ENCODE data around the gene SLC35F2. TPM values are rescaled to one million over a fixed set of nuclear protein-coding genes. Genes with fewer than 3 reads are reported as not detected.
"Not testable (repeated sequence)": the region's sequence is repeated elsewhere in the genome, so short reads cannot be mapped to it uniquely, and the experiment has no call there.

The SLC35F2 gene
- polyA plus RNA-seq, 1 experiment, result 9.9 TPM

- Histone ChIP-seq H3K27me3 (ENCODE audit: control insufficient read depth, insufficient read depth, low read length) (no peaks in the 10 kb centered on the region), H3K9me3 (ENCODE audit: control insufficient read depth, insufficient read depth, low read length) (no peaks in the 10 kb centered on the region), H3K27ac (ENCODE audit: low read depth, low read length) (no peak overlapping the region), H3K4me3 (ENCODE audit: low read depth, low read length) (no peak overlapping the region)
- no peak for DNase-seq (ENCODE audit: low read depth, low spot score)
- ChIA-PET POLR2A (no interaction called here), CTCF (interaction anchor here (0.6 to 4.2 kb wide), 47 partner anchors 9 to 314 kb away, joined by 3 to 73 read pairs (median 6); partner anchors contain the start of genes ALKBH8 and CWF19L2)
- no peak for TF ChIP-seq CTCF (IDR thresholded peaks at IDR 0.05; ENCODE audit: low read depth, low read length)
Measured at GRCh38 chr11:107770551-107770951, 88.0 kb downstream of the SLC35F2 start.

DNA sequence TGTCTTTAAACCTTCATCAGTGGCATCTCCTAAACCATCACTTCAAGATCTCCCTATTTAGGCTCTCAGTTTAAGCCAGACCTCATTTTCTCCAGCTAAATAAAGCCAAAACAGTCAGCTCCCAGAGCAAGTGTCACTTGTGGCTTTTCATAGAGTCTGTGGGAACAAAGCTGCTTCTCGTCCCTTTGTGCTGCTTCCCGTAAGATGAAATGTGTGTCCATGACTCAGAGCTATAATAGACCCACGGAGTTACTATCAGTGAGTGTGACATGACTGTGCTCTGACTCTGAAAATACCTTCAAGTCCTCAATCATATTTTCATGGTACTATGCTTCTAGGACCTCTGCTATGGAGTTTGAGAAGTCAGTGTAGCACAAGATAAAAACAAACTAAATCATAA lies 89.4 kb downstream of the SLC35F2 start:
- no peak for DNase-seq (ENCODE audit: low read depth, low spot score)
- no peaks in the 10 kb centered on the region for H3K9me3 ChIP-seq (ENCODE audit: control insufficient read depth, insufficient read depth, low read length)
- POLR2A ChIA-PET, result interaction anchor here (0.6 to 0.7 kb wide), 2 partner anchors 95 to 202 kb away, joined by 3 read pairs; no protein-coding TSS in a partner anchor
- H3K27ac ChIP-seq (ENCODE audit: low read depth, low read length), result no peak overlapping the region
- H3K4me3 ChIP-seq (ENCODE audit: low read depth, low read length), result no peak overlapping the region
- TF ChIP-seq CTCF (IDR thresholded peaks at IDR 0.05; ENCODE audit: low read depth, low read length), result no peak
- CTCF ChIA-PET, result interaction anchor here (0.8 to 2.0 kb wide), 3 partner anchors 29 to 219 kb away, joined by 3 to 8 read pairs (median 6); no protein-coding TSS in a partner anchor
- peaks cover 2% of the 10 kb centered on the region for H3K27me3 ChIP-seq (ENCODE audit: control insufficient read depth, insufficient read depth, low read length)

DNA sequence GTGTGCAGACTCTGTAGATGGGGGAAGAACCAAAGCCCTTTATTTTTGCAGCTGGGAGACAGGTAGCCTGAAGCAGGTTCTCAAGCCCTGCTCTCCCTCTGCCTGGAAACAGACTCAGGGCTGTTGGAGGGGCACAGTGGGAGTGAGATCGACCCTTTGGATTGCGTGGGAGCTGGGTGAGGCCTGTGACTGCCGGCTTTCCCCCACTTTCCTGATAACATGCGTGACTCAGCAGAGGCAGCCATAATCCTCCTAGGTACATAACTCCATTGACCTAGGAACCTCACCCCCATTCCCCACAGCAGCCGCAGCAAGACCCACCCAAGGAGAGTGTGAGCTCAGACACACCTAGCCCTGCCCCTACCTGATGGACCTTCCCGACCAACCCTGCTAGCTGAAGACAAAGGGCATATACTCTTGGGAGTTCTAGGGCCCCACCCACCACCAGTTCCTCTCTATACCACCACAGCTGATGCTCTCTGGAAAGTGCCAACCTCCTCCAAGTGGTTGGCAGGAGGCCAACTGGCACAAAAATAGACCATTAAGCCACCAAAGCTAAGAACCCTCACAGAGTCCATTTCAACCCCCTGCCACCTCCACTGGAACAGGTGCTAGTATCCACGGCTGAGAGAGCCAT lies 99.8 kb downstream of the SLC35F2 start:
- H3K9me3 ChIP-seq (ENCODE audit: control insufficient read depth, insufficient read depth, low read length); H3K27ac ChIP-seq (ENCODE audit: low read depth, low read length); H3K27me3 ChIP-seq (ENCODE audit: control insufficient read depth, insufficient read depth, low read length); H3K4me3 ChIP-seq (ENCODE audit: low read depth, low read length); POLR2A ChIA-PET; DNase-seq (ENCODE audit: low read depth, low spot score); CTCF ChIA-PET: not testable (repeated sequence)

GRCh38 chr11:107757661-107758060 lies 100.9 kb downstream of the SLC35F2 start:
- TF ChIP-seq CTCF (IDR thresholded peaks at IDR 0.05; ENCODE audit: low read depth, low read length), result 0 out of 2 replicates have a peak, but pooled peaks have one; percentile 5
- CTCF ChIA-PET, result interaction anchor here (1.2 kb wide), 1 partner anchor 13 kb away, joined by 3 read pairs; no protein-coding TSS in a partner anchor

GRCh38 chr11:107756553-107756952 lies 102.0 kb downstream of the SLC35F2 start:
- H3K9me3 ChIP-seq (ENCODE audit: control insufficient read depth, insufficient read depth, low read length), result no peaks in the 10 kb centered on the region
- no peaks in the 10 kb centered on the region for H3K27me3 ChIP-seq (ENCODE audit: control insufficient read depth, insufficient read depth, low read length)
- ChIA-PET POLR2A (no interaction called here), CTCF (interaction anchor here (0.8 to 1.9 kb wide), 4 partner anchors 14 to 207 kb away, joined by 3 to 9 read pairs (median 3); no protein-coding TSS in a partner anchor)
- H3K4me3 ChIP-seq (ENCODE audit: low read depth, low read length), result no peak overlapping the region
- TF ChIP-seq CTCF (IDR thresholded peaks at IDR 0.05; ENCODE audit: low read depth, low read length), result no peak
- H3K27ac ChIP-seq (ENCODE audit: low read depth, low read length), result no peak overlapping the region
- no peak for DNase-seq (ENCODE audit: low read depth, low spot score)

More at GRCh38 chr11:107757661-107758060, 100.9 kb downstream of the SLC35F2 start:
- no peaks in the 10 kb centered on the region for H3K9me3 ChIP-seq (ENCODE audit: control insufficient read depth, insufficient read depth, low read length)
- no peaks in the 10 kb centered on the region for H3K27me3 ChIP-seq (ENCODE audit: control insufficient read depth, insufficient read depth, low read length)
- H3K4me3 ChIP-seq (ENCODE audit: low read depth, low read length), result no peak overlapping the region
- DNase-seq (ENCODE audit: low read depth, low spot score), result no peak
- no peak overlapping the region for H3K27ac ChIP-seq (ENCODE audit: low read depth, low read length)
- POLR2A ChIA-PET, result no interaction called here
